NCI-H1092 treated with DMSO at 0.1 percent for 48 hours (cell line): ENCODE measurements around the gene ATXN1.

Experiments used
- DNase-seq: peaks from one replicate; lab custom pipeline; 2025; lab: John Stamatoyannopoulos, UW

ATXN1 gene

DNA sequence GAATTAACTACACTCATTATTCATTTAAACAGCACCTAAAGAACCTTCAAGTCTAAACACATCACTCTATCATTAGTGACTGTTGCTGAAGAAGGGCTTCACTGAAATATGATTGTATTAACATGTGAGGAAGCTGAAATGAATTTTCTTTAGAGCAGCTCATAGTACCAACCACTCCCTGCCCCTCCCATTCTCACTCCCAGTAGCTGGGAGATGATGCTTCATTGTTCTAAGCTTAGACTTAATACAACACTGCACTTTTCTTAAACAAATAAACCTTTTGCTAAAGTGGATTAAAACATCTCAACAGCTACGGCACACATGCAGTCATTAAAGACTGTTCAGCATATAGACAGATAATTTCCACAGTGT, 63.1 kb downstream of the ATXN1 start:
- no peak for DNase-seq

DNA sequence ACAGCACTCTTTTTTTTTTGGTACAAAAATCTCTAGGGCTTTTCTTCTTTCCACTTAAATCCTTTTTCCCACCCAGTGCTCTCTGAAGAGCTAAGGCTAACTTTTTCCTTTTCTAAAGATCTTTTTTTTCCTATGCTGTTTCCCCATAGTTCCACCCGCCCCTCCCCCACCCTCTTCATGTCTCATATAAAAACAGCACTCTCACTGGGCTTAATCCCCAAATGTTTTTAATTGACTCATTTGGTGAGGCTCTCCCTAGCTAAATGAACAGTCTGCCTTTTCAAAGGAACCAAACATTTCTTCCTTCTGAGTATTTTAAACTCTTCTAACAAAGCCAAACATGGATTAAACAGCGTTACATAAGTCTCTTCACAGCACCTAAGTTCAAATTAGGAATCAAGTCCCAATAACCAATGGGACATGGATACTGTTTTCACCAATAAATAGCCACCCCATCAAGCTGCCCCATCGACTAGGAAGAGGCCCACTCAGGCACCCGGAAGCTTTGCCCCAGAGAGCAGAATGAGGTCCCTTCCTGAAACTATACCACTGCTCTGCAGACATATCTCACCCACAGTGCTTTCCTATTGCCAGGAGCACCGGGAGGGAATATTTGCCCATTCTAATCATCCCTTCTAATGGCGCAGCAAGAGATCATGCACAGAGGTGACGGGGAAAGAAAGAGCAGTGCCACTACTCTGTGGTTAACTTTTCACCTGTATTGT, 63.7 kb downstream of the ATXN1 start:
- no peak for DNase-seq

DNA sequence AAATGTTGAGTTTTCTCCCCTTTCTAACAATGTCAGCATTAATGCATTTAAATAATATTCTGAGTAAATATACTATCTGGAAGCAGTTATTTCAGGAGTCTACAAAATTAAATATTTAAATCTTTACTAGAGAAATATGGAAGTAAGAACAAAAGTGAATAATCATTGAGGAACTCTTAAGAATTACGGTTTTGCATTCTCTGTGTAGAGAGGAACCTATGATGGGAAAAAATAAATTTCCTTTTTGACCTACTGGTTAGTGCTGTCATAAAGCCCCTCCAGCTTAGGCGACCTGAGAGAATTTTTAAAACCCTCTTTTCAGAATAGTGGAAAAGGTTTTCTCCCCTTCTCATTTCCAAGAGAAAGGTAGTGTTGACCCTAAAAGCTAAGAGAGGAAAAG, 64.8 kb downstream of the ATXN1 start:
- no peak for DNase-seq

DNA sequence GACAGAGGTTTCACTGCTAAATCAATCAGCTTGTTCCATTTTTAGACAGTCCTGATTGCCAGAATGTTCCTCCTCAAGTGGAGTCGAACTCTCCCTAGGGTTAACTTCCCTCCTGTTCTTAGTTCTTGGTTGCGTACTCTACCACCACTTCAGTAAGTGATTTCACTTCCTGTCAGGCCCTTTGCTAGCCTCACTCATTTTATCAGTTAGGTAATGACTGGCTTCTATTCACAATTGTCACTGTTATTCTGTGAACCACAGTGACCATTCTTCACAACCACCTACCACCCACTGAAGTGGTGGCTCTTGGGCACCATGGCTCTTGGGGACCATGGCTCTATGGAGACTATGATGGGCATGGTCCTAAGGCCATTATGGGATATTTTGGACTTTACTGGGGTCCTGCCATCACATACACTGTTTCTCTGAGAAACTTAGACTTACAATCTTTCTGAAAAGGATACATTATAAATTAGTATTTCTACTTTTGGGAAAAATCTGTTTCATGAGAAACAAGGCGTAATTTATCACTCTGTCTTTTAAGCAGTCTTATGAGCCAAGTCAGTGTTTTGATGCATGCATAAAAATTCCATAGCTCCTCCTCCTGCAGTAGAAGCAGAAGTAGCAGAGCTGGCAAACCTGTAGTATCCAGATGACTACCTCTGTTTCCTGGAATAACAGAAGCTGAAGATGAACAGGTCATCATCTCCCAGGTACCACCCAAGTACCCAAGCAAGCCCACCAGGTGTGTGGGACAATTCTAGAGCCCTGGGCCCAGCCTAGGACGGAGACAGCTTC, 66.3 kb downstream of the ATXN1 start:
- no peak for DNase-seq

DNA sequence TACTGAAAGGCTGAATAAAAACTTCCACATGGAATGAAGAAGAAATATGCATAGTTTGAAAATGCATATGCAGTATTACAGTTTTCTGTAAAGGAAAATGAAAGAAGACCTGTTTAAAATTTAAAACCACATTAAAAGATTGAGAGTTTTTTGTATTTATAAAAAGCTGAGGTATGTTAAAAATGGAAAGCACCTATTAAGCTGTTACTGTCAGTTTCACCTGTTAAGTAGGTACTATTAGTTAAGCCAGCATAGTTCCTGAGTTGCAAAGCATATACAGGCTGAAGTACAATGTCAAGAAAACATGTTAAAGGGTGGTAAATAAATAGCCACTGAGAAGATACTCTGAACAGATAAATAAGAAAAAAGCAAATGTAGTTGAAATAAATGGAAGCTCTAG, 69.9 kb downstream of the ATXN1 start:
- no peak for DNase-seq

DNA sequence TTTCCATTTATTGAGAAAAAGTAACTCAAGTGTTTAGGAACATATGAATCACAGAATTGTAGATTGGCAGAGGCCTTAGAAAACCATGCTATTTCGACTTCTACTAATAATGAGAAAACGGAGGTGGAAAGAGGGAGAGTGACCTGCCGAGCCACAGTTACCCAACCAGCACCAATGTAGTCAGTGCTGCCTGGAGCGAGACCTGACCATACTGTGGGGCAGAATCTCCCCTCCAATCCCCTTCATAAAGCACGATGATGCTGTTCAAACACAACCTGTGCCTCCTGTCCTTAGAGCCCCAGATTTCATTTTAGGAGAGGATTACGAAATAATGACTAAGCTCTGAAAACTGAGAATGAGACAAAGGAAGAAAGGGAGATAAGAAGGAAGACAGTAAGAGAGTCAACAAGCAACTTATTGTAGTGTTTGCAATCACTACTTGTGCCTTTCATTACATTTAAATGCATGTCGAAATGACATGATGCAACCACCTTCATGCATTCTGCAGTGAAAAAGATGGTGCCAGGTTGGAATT, 70.6 kb downstream of the ATXN1 start:
- no peak for DNase-seq

DNA sequence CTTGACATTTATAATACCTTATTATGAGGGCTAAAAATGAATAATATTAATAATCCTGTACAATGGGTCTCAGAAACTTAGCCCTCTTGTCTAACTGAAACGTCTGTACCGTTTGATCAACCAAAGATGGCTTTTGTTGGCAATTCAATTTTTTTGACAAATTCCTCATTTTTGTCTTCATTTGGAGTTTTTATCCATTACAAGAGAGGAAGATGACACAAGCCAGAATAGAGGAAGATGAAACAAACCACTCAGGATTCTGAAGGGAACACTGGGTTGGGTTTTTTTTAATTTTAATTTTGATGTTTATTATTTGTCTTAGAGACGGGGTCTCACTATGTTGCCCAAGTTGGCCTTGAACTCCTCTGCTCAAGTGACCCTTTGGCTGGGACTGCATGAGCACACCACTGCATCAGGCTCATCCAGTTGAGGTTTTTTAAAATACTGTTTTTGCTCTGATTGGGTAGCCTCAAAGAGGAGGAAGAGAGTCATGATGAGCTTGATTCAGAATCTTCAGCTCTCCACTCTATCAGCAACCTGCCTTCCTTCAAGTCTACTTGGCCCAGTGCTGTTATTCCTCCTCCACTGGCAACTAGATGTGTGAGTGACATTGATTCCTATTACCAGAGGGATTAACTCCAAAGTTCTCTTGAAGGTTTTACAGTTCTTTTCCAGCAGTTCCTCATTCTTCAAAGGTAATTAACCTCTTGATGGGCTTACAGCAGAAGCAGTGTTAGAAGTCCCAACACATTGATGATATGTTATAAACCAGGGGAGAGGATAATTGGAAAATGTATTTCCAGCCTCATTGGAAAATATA, 71.3 kb downstream of the ATXN1 start:
- no peak for DNase-seq

DNA sequence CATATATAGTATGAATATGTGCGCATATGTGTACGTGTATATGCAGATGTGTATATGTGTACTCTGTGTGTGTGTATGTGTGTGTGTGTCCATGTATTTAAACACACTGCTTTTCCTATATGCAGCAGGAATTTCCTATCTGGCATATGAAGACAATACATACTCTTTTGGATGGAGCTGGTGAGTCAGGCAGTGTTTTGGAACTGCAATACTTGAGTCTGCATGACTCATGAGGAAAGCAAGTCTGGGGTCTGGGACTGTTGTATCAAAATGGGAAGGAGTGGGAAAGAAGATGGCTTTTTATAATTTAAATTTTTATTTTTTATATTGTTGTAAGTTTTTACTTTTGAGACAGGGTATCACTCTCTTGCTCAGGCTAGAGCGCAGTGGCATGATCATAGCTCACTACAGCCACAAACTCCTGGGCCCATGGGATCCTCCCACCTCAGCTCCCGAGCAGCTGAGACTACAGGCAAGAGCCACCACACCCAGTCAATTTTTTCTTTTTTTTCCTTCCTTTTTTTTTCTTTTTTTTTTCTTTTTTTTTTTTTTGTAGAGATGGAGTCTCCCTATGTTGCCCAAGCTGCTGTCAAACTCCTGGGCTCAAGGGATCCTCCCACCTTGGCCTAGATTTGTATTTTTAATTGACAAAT, 72.2 kb downstream of the ATXN1 start:
- no peak for DNase-seq

DNA sequence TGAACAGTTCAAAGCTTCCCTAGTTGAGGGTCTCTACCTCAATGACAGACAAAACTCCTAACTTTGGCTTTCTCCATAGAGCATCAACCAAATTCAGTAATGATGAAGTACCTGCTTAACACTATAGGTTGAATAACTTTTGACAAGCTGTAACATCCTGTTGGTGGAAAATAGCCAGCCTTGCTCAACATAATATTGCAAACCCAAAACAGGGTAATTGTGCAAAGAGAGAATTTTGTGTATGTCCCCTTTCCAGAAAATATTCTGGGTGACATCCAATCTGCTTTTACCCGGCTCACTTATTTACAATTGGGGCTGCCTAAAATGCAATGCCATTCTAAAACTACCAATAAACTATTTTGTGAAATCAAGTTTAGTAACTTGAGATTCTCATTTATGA, 72.8 kb downstream of the ATXN1 start:
- no peak for DNase-seq

DNA sequence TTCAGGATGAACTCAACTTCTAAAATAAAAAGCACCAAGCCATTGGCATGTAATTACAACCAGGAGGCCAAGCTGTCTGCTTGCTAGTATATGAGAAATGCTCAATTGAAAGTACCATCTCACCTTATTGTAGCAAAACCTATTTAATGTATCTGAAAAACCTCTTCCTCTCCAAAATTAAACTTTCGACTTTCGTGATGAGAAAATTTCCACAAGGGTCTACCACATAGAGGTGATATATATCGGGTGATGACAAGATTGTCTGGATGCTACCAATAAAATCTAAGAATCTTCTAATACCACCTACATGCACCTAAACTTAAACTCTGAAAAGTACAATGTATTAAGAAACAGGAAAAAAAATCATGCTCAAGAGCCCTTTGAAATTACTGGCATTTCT, 74.2 kb downstream of the ATXN1 start:
- no peak for DNase-seq

DNA sequence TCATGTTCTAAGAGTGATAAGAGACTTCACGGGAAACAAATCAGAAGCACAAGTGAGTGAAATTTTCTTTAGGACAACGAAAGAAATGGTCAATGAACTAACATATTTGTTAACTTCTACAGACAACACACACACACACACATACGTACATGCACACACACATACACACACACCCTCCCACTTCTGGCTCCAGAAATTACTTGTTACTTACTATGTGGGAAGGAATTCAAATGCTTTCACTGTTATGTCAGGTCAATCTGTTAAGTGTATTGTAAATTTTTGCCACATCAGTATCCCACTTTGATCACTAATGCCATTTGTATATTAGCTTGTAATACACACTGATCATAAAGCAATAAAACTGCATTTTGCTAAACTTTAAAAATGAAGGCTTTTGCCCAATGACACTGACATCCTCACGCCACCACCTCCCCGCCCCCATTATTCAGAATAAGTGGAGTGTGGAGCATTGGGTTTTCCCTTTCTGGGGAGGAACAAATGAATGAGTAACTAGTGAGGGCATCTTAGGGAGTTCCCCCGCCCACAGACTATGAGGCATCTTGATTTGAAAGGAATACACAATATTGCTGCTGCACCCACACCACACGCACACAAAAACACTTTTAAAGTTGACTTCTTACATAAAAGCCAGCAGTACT, 76.2 kb downstream of the ATXN1 start:
- DNase-seq = no peak

DNA sequence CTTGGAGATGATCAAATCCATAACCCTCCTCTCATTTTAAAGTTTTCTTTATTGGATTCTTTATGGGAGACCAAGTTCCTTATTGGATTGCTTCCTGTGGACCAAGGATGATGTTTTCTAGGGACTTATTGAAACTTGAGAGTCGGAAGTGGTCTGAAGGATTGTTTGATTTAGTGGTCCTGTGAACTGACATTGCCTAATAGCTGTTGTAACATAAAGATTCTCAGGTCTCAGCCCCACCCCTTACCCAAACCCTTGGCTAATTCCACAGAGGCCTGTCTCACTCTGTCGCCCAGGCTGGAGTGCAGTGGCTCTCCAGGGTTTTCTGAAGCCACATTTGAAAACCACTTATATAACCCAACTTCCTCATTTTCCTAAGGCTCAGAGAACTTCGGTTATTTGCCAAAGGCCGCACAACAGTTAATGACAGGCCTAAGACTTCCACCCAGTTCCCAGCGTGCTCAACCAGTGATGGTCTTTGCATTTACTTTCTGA, 77.0 kb downstream of the ATXN1 start:
- DNase-seq = no peak

DNA sequence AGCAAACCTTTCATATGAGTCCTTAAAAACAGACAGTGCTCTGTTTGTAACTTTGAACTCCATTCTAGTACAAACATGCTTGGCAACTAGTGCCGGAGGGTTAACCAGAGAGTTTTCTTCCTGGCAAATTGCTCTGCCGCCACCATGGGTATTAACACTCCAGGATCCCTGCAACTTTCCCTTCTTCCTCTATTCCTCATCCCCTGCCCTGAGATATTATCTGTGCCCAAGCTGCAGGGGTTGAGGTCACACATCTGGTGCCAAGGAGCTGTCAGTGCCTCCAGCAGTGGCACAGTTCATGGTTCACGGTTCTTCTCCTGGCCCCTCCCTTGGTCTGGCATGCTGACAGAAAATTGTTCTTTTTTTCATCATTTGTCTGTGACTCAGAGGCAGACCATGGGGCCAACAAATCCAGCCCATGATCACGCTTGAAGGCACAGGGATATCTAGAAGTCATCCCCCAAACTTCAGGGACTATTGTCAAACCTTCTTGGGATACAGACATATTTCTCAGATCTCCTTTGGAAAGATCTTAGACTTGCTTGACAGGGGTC, 77.5 kb downstream of the ATXN1 start:
- DNase-seq = no peak

DNA sequence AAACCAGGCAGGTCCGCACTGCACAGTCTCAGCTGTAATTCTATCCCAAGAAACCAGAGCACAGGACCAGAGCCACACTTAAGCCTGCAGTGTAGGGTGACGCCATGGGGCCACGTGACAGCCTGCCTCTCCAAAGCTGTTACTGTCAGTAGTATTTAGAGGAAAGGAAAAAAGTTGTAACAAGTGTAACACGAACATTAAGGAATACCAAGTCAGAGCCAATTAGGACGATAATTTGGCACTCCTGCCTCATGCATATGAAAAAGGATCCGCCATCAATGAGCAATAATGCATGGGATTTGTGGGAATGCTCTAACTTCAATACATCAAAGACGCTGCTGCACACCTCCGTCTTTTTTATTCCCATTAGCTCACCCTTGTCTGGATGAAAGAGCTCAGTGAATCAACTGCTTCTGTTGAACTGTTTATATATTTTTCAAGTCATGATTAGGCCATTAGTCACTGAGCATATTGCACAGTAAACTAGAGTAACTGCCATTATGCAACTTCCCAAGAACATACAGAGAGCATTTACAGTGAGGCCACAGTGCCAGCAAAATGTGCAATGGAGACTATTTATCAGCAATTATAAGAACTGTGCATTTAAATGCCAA, 79.9 kb downstream of the ATXN1 start:
- DNase-seq = no peak

DNA sequence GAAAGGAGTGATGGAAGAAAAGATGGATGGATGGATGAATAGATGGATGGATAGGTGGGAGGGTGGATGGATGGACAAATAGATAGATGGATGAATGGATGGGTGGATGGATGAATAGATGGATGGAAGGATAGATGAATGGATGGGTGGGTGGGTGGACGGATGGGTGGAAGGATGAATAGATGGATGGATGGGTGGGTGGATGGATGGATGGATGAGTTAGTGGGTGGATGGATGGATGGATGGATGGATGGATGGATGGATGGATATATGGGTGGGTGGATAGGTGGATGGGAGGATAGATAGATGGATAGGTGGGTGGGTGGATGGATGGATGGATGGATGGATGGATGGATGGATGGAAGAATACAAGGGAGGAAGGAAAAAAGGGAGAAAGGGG, 82.2 kb downstream of the ATXN1 start:
- DNase-seq = no peak

DNA sequence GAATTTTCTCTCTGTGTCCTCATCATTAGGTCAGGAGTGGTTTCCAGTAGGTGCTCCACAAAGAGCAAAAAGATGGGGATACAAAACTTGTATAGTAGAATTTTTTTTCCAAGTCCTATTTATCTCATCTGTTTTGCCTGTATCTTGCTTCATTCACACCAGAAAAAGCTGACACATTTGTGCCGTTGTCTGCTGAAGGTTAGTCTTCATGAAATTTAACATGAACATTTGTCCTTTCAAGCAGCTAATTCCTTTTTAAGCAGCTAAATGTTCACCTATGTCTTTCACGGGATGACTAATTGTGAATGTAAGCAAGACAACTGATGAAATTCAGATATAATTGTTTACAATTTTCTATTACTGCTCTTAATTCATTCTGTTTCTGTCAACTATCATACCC, 83.8 kb downstream of the ATXN1 start:
- DNase-seq = no peak

DNA sequence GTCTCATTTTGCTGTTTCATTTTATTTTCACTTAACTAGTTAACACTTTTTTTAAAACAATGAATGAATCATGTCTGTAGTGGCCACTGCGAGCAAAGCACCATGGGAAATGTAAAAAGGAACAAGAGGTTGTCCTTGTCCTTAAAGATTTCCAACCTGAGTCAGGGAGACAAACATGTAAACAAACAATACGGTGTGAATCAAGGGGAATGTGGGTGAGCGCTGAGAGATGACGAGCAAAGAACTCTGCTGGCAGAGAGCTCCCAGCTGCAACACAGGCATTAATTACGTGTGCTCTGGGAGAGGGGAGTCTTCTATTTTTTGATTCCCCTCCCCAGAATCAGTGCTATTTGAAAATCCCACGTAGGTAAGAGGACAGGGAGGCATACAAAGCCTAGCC, 84.3 kb downstream of the ATXN1 start:
- DNase-seq = no peak

DNA sequence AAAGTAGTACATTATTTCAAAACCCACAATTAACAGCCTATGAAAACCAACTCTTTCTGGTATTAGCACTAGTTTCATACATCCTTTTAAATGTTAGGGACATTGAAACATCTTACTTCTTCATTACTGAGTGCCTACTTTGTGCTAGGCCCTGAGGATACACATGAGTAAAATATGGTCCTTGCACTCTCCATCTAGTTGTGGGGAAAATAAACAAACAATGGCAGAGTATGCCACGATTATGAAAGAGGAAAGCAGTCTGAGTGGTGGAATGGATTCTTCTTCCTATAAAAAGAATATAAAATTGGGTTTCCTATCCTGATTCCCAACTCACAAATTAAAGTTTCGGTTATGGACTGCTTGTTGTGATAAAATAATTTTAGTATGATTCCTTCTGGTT, 84.9 kb downstream of the ATXN1 start:
- no peak for DNase-seq

DNA sequence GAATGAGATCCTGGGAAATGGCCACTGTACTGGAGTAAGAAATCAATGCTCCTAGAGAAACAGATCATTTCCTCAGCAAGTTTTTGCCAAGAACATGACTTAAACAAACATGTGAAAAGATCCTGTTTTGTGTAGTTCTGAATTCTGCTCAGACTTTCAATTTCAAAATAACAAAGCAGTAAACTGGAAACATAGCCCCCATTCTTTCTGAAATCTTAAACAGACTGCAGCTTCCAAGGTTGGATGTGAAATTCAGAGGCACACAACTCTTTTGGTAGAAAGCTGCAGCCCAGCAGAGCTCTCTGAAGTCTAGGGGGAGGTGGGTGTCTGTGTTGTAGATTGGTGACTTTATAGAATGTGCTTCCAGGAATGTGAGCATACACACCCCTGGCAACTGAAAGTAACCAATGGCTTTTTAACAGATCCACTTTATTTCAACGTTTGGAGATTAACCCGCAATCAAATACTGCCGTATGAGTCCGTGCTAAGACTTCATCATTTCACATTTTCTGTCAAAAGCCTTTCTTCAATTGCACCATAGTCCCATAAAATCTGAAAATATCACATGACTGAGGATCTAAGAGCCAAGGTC, 86.4 kb downstream of the ATXN1 start:
- no peak for DNase-seq
